Fibroblast of the aortic adventitia (primary cell): ENCODE results near the gene DALRD3. TPM values are rescaled to one million over a fixed set of nuclear protein-coding genes. Genes with fewer than 3 reads are reported as not detected.
A peak's percentile ranks its signal among the peaks of the same experiment; 100 is the strongest.

ENCODE experiments used
- DNase-seq: peaks from one replicate; pipeline ENCODE4 v3.0.0-alpha.2; 2010; ENCODE audit warnings: low read depth
- H3K4me3 ChIP-seq: 2 replicates; pipeline ENCODE4 v1.5.1; 2011; ENCODE audit warnings: low read depth, mild to moderate bottlenecking, control low read depth, low read length, moderate library complexity
- total RNA-seq: library from RNA; depleted of rRNA; stranded (reverse); fragments of >200 nt; gene quantifications from 2 replicates; pipeline ENCODE4 v1.2.3, GENCODE V29; 2012; ENCODE audit warnings: low replicate concordance
- TF ChIP-seq, protein P1 (sequence below): IDR thresholded peaks from 2 replicates; pipeline ENCODE4 v1.5.1; 2011; ENCODE audit warnings: mild to moderate bottlenecking, low read length, control low read depth, inconsistent platforms; ENCODE audit not compliant: insufficient read depth

Gene DALRD3
- total RNA-seq, 1 donor: 46.4 TPM

- H3K4me3 ChIP-seq: peak overlapping the region; percentile 89
- no peak for DNase-seq
- TF ChIP-seq, protein P1, sequence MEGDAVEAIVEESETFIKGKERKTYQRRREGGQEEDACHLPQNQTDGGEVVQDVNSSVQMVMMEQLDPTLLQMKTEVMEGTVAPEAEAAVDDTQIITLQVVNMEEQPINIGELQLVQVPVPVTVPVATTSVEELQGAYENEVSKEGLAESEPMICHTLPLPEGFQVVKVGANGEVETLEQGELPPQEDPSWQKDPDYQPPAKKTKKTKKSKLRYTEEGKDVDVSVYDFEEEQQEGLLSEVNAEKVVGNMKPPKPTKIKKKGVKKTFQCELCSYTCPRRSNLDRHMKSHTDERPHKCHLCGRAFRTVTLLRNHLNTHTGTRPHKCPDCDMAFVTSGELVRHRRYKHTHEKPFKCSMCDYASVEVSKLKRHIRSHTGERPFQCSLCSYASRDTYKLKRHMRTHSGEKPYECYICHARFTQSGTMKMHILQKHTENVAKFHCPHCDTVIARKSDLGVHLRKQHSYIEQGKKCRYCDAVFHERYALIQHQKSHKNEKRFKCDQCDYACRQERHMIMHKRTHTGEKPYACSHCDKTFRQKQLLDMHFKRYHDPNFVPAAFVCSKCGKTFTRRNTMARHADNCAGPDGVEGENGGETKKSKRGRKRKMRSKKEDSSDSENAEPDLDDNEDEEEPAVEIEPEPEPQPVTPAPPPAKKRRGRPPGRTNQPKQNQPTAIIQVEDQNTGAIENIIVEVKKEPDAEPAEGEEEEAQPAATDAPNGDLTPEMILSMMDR: no peak
These were observed 29.1 kb downstream of the DALRD3 start for GRCh38 chr3:48989126-48989795.

DNA sequence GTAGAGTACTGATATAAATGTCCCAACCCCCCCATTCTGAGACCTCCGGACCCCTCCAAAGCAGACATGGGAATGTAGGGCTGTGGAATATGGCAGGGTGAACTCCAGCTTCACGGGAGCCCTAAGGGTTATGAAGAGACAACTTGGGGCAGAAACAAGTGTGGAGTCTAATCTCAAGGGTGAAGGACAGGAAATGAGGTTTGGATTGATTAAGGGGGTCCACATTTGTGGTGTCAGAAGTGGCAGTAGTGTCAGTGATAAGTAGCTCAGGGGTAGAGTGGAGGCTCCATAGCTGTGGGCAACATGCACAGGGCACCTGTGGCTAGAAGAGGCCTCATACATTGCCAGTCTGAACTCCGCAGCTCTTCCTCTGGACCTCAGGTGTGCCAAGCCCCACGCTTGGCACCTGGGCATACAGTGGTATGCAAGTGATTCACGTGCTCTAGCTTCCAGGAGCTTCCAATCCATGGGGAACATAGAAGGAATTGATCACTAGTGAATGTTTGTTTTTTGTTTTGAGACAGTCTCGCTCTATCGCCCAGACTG lies 32.5 kb downstream of the DALRD3 start:
- H3K4me3 ChIP-seq: no peak overlapping the region
- TF ChIP-seq, protein P1: no peak
- DNase-seq: no peak

- TF ChIP-seq, protein P1: no peak
- no peak overlapping the region for H3K4me3 ChIP-seq
- no peak for DNase-seq
These were observed 33.7 kb downstream of the DALRD3 start for GRCh38 chr3:48984663-48985062.

- no peak for DNase-seq
- TF ChIP-seq, protein P1: no peak
- no peak overlapping the region for H3K4me3 ChIP-seq
These were observed 35.3 kb downstream of the DALRD3 start for GRCh38 chr3:48983096-48983495.

DNA sequence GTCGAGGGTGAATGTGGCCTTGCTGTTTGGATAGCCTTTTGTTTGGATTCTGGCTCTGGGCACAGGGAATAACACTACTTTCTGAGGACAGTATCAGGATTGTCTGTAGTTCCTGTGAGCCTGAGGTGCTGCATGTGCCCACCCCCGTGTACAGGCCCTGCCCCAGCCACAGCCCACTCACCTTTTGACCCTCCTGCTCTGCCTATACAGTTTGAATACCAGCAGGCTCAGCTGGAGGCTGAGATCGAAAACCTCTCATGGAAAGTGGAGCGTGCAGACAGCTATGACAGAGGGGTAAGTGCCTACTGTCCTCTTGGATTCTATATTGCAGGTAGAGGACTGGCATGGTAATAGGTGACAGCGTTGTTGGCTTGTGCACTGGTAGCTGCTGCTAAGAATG lies 35.7 kb downstream of the DALRD3 start:
- no peak for DNase-seq

DNA sequence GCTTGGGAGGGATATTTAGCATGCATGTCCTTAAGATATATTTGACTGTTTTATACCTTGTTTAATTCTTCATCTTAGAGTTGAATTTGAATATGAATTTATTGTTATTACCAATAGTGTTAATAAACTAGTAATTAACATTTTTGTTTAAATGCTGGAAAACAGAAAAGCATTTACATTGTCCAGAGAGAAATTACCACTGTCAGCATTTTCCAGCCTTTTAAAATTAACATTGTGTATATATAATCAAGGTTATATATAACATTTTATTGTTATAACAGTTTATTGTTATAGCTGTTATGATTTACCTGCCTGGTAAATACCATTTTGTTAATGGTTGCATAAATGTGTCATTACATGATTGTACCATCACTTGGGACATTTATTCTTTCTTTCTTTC lies 36.4 kb downstream of the DALRD3 start:
- H3K4me3 ChIP-seq: no peak overlapping the region
- TF ChIP-seq, protein P1: no peak
- DNase-seq: no peak

More for the DNA sequence above, 35.7 kb downstream of the DALRD3 start:
- H3K4me3 ChIP-seq: no peak overlapping the region
- TF ChIP-seq, protein P1: no peak
